Measurements from ENCODE around the gene ENOX1. TPM values are rescaled to one million over a fixed set of nuclear protein-coding genes. Genes with fewer than 3 reads are reported as not detected.

The ENOX1 gene
- total and polyA plus RNA-seq, 5 donors, result 2.1 to 2.6 (median 2.2) TPM

DNA sequence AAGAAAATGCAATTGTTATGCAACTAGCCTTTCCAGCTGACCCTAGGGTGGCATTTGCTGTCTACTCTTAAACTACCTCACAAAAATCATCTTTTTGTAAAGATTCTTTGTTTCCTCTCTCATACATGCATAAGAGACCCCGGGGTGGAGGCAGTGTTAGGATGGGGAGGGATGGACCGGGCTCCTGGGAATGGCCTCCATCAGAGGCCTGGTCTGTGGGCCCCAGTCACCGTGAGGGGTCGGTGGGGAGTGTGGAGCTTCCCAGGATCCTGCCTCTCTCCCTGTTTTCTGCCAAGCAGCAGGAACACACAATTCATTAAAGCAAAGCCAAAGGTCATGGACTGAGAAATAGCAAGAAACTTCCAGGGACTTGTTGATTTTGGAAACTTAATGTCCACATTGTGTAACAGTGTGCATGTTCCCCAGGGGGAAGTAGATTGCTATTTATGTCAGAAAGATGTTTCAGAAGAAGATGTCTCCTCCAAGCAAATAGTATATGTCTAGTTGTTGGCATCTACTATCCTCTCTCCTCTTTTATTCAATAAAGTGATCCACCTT lies 241.4 kb downstream of the ENOX1 start:
- Histone ChIP-seq H3K27me3 (ENCODE audit: control insufficient read depth, insufficient read depth) (no peaks in the 10 kb centered on the region), H3K9me3 (ENCODE audit: control insufficient read depth, low read length) (no peaks in the 10 kb centered on the region), H3K27ac (ENCODE audit: low read length) (no peak overlapping the region), H3K4me1 (ENCODE audit: control insufficient read depth, insufficient read depth, low read length) (peaks cover 7% of the 10 kb centered on the region), H3K4me3 (ENCODE audit: low read length) (no peak overlapping the region)
- peak; percentile 86 to 87 for ATAC-seq
- WGBS, result 53% methylated on average over 4 of the region's 4 CpGs
- intact Hi-C loops (cut with DNase I), result no loop called here
- DNase-seq, result peak in 1 of 3 donors; percentile 61

DNA sequence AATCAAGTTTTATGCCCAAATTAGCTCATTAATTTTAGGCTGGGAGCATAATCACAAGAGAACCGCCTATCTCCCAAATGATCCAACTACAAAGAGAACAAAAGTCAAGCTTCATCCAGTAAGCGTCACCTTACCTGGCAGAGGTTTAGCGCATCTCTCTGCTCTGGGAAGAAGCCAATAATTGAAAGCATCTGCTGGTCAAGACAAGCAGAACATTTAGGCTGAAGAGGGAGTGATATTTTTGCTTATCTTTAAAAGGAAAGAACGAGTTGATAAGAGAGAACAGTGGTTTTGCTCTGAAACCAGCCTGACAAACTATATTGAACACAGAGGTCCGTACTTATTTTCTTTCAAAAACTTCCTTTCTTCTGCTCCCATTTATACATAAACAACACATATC lies 242.1 kb downstream of the ENOX1 start:
- ATAC-seq (no peak), DNase-seq (no peak)
- Histone ChIP-seq H3K27ac (ENCODE audit: low read length) (no peak overlapping the region), H3K4me1 (ENCODE audit: control insufficient read depth, insufficient read depth, low read length) (peaks cover 7% of the 10 kb centered on the region), H3K9me3 (ENCODE audit: control insufficient read depth, low read length) (no peaks in the 10 kb centered on the region), H3K4me3 (ENCODE audit: low read length) (no peak overlapping the region), H3K27me3 (ENCODE audit: control insufficient read depth, insufficient read depth) (no peaks in the 10 kb centered on the region)
- 53% methylated on average over 5 of the region's 5 CpGs for WGBS
- intact Hi-C loops (cut with DNase I), result no loop called here

GRCh38 chr13:43544011-43544410 lies 242.8 kb downstream of the ENOX1 start:
- Histone ChIP-seq H3K27ac (ENCODE audit: low read length) (no peak overlapping the region), H3K4me1 (ENCODE audit: control insufficient read depth, insufficient read depth, low read length) (peaks cover 7% of the 10 kb centered on the region), H3K27me3 (ENCODE audit: control insufficient read depth, insufficient read depth) (no peaks in the 10 kb centered on the region), H3K9me3 (ENCODE audit: control insufficient read depth, low read length) (no peaks in the 10 kb centered on the region), H3K4me3 (ENCODE audit: low read length) (no peak overlapping the region)
- DNase-seq (no peak), ATAC-seq (no peak)
- 94% methylated on average over 2 of the region's 2 CpGs for WGBS
- intact Hi-C loops (cut with DNase I), result no loop called here

GRCh38 chr13:43543331-43543730 lies 243.4 kb downstream of the ENOX1 start:
- H3K4me1 ChIP-seq (ENCODE audit: control insufficient read depth, insufficient read depth, low read length), result peaks cover 7% of the 10 kb centered on the region
- intact Hi-C loops (cut with DNase I), result no loop called here
- no peaks in the 10 kb centered on the region for H3K27me3 ChIP-seq (ENCODE audit: control insufficient read depth, insufficient read depth)
- no peak overlapping the region for H3K4me3 ChIP-seq (ENCODE audit: low read length)
- no peak overlapping the region for H3K27ac ChIP-seq (ENCODE audit: low read length)
- H3K9me3 ChIP-seq (ENCODE audit: control insufficient read depth, low read length), result no peaks in the 10 kb centered on the region
- DNase-seq (no peak), ATAC-seq (no peak)
- WGBS, result 97% methylated on average over 2 of the region's 2 CpGs

DNA sequence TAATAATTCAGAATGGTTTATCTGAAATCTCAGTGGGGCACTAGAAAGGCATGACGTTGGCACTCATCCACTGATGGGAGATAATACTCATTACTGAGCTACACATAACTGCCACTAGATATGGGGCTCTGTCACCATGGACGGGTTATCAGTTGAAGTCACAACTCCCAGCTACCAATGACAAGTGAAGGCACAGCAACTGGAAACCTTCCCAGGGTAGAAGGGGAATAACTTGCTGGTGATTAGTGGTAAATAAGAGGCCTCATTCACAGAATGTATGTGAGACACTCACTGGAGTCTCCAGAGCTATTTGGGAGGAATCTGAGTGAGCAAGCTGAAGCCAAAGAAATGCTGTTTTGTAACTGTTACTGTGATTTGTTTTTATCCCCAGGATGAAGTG lies 249.6 kb downstream of the ENOX1 start:
- ATAC-seq (peak; percentile 59 to 71), DNase-seq (no peak)
- H3K9me3 ChIP-seq (ENCODE audit: control insufficient read depth, low read length), result no peaks in the 10 kb centered on the region
- H3K27ac ChIP-seq (ENCODE audit: low read length), result peak overlapping the region; percentile 32
- 29% methylated on average over 2 of the region's 2 CpGs for WGBS
- no peaks in the 10 kb centered on the region for H3K27me3 ChIP-seq (ENCODE audit: control insufficient read depth, insufficient read depth)
- H3K4me1 ChIP-seq (ENCODE audit: control insufficient read depth, insufficient read depth, low read length), result peaks cover 4% of the 10 kb centered on the region
- no peak overlapping the region for H3K4me3 ChIP-seq (ENCODE audit: low read length)
- intact Hi-C loops (cut with DNase I), result no loop called here

DNA sequence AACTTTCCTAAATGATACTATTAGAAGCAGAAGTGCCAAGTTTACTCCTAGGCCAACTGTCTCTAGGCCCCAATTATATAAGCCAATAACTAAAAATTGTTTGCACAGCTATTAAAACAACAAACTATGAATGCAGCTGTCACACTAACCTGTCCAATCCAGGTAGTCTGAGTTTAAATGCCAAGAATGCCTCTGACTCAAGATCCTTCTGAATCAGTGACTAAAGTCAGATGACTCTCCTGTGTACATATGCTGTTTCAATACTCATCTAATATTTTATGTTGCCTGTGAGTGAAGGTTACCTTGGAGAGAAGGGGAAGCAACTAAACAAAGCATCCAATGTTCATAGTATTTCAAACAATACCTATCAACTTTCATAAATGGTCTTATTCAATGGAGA lies 257.0 kb downstream of the ENOX1 start:
- Histone ChIP-seq H3K27ac (ENCODE audit: low read length) (no peak overlapping the region), H3K9me3 (ENCODE audit: control insufficient read depth, low read length) (no peaks in the 10 kb centered on the region), H3K4me1 (ENCODE audit: control insufficient read depth, insufficient read depth, low read length) (no peaks in the 10 kb centered on the region), H3K27me3 (ENCODE audit: control insufficient read depth, insufficient read depth) (no peaks in the 10 kb centered on the region), H3K4me3 (ENCODE audit: low read length) (no peak overlapping the region)
- ATAC-seq (no peak), DNase-seq (no peak)
- intact Hi-C loops (cut with DNase I), result no loop called here

GRCh38 chr13:43528992-43529391 lies 257.8 kb downstream of the ENOX1 start:
- no peak for ATAC-seq
- H3K4me3 ChIP-seq (ENCODE audit: low read length), result no peak overlapping the region
- H3K9me3 ChIP-seq (ENCODE audit: control insufficient read depth, low read length), result no peaks in the 10 kb centered on the region
- H3K4me1 ChIP-seq (ENCODE audit: control insufficient read depth, insufficient read depth, low read length), result no peaks in the 10 kb centered on the region
- H3K27me3 ChIP-seq (ENCODE audit: control insufficient read depth, insufficient read depth), result no peaks in the 10 kb centered on the region
- 91% methylated on average over 6 of the region's 6 CpGs for whole genome bisulfite sequencing
- DNase-seq, result no peak
- no peak overlapping the region for H3K27ac ChIP-seq (ENCODE audit: low read length)
- intact Hi-C loops (cut with DNase I), result no loop called here

DNA sequence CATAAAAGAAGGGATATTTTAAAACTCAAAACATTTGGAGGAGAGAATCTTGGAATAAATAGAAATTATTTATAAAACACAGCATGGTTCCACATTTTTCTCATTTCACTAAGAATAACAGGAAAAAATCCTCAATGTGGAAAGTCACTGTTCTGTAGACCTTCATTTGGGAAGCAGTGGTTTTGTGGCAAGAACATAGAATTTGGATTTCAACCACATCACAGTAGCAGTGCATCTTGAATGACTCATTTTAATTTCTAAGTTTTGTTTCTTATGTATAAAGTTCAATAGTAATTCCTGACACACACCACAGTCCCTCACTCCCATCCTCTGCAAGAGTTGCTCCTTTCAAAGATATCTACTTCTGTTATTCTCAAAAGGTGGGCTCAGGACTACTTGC lies 264.0 kb downstream of the ENOX1 start:
- Histone ChIP-seq H3K27me3 (ENCODE audit: control insufficient read depth, insufficient read depth) (no peaks in the 10 kb centered on the region), H3K27ac (ENCODE audit: low read length) (no peak overlapping the region), H3K9me3 (ENCODE audit: control insufficient read depth, low read length) (no peaks in the 10 kb centered on the region), H3K4me3 (ENCODE audit: low read length) (no peak overlapping the region), H3K4me1 (ENCODE audit: control insufficient read depth, insufficient read depth, low read length) (no peaks in the 10 kb centered on the region)
- intact Hi-C loops (cut with DNase I), result no loop called here
- ATAC-seq (no peak), DNase-seq (no peak)

- H3K4me1 ChIP-seq (ENCODE audit: control insufficient read depth, insufficient read depth, low read length), result no peaks in the 10 kb centered on the region
- 85% methylated on average over 5 of the region's 5 CpGs for WGBS
- intact Hi-C loops (cut with DNase I), result no loop called here
- H3K27me3 ChIP-seq (ENCODE audit: control insufficient read depth, insufficient read depth), result no peaks in the 10 kb centered on the region
- ATAC-seq (no peak), DNase-seq (no peak)
- H3K9me3 ChIP-seq (ENCODE audit: control insufficient read depth, low read length), result no peaks in the 10 kb centered on the region
- H3K4me3 ChIP-seq (ENCODE audit: low read length), result no peak overlapping the region
- H3K27ac ChIP-seq (ENCODE audit: low read length), result no peak overlapping the region
Observed at GRCh38 chr13:43520351-43520750, 266.4 kb downstream of the ENOX1 start.

DNA sequence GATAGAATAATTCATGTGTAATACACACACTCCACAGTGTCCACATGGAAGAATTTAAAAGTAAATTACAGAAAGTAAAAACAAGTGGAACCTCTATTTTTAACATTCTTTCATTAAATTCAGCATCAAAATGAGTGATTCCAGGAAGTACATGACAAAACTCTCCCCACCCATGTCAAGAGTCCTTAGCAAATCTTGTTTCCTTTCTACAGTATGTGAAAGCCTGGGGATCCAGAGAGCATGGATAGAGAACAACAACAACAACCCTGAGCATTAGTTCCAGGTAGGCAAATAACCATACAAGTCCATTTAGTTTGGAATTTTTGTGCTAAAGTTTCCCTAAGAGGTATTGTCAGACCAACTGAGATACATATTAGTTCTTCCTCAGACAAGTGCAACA lies 267.9 kb downstream of the ENOX1 start:
- Histone ChIP-seq H3K4me1 (ENCODE audit: control insufficient read depth, insufficient read depth, low read length) (no peaks in the 10 kb centered on the region), H3K27me3 (ENCODE audit: control insufficient read depth, insufficient read depth) (no peaks in the 10 kb centered on the region), H3K9me3 (ENCODE audit: control insufficient read depth, low read length) (no peaks in the 10 kb centered on the region), H3K27ac (ENCODE audit: low read length) (no peak overlapping the region), H3K4me3 (ENCODE audit: low read length) (no peak overlapping the region)
- ATAC-seq, result no peak
- intact Hi-C loops (cut with DNase I), result no loop called here
- DNase-seq, result no peak

DNA sequence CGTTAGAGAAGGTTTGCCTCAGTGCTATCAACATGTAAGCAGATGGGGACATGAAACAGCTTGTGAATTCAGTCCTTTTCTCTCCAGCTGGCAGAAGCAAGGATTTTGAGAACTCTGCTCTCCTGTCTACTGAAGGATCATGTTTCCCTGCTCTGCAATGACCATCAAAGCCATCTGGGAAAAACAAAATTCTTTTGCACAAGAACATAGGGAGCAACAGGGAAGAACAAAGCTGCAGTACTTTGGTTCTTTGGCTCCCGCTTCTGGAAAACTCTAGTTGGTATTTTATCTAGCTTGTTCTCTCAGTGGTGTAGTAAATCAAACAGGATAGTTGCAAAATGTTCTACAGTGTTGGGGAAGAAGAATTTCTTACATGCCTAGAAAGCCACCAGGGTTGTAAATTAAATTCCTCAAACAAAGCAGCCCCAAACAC lies 270.4 kb downstream of the ENOX1 start:
- 35% methylated on average over 2 of the region's 2 CpGs for WGBS
- DNase-seq, result no peak
- peak; percentile 80 to 87 for ATAC-seq
- no peaks in the 10 kb centered on the region for H3K9me3 ChIP-seq (ENCODE audit: control insufficient read depth, low read length)
- intact Hi-C loops (cut with DNase I), result no loop called here
- no peak overlapping the region for H3K27ac ChIP-seq (ENCODE audit: low read length)
- no peak overlapping the region for H3K4me3 ChIP-seq (ENCODE audit: low read length)
- no peaks in the 10 kb centered on the region for H3K27me3 ChIP-seq (ENCODE audit: control insufficient read depth, insufficient read depth)
- H3K4me1 ChIP-seq (ENCODE audit: control insufficient read depth, insufficient read depth, low read length), result no peaks in the 10 kb centered on the region

- no peaks in the 10 kb centered on the region for H3K9me3 ChIP-seq (ENCODE audit: control insufficient read depth, low read length)
- intact Hi-C loops (cut with DNase I), result no loop called here
- H3K4me1 ChIP-seq (ENCODE audit: control insufficient read depth, insufficient read depth, low read length), result no peaks in the 10 kb centered on the region
- no peak overlapping the region for H3K27ac ChIP-seq (ENCODE audit: low read length)
- H3K4me3 ChIP-seq (ENCODE audit: low read length), result no peak overlapping the region
- WGBS, result 53% methylated on average over 1 of the region's 1 CpG
- no peaks in the 10 kb centered on the region for H3K27me3 ChIP-seq (ENCODE audit: control insufficient read depth, insufficient read depth)
- DNase-seq, result no peak
- peak in 1 of 2 donors; percentile 48 for ATAC-seq
Observed at GRCh38 chr13:43515531-43515930, 271.2 kb downstream of the ENOX1 start.

Data from right cardiac atrium (tissue), 5 donors.